Measurements from ENCODE around the gene GRB10. TPM values are rescaled to one million over a fixed set of nuclear protein-coding genes. Genes with fewer than 3 reads are reported as not detected.

The GRB10 gene
- total and polyA plus RNA-seq, 2 donors (not counting 3 experiments of a cell fraction or from before 2014, with no cell fraction given): 43.7 to 240 TPM

DNA sequence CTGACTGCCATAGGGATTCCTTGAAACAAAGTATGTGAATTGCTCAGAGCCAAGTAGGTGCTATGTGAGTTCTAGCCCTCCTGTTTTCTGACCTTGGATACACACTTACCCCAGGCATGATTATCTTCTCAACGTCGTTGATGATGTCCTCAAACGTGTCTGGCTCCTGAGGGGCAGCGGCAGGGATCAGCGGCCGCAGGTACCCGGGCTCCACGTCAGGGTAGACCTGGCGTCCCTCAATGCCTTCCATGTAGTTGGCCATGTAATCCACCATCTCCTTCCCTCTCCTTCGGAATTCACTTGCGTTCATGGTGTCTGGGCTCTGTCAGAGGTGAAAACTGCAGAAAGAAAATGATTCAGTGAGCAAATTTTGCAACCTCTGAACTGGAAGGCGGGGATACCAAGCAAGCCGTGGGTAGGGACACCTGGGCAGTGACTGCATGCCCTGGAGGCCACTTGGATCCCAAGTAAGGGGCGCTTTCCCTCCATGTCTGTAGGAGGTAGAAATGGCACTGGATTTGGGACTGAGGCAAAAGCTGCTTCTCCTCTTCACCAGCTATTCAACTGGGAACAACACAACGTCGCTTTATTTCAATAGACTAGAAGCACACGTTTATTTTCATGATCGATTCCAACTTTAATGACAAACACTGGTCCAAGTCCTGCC, 238.8 kb downstream of the GRB10 start:
- H3K79me2 ChIP-seq (ENCODE audit: control insufficient read depth, insufficient read depth, low read length): no peaks in the 10 kb centered on the region
- ChIA-PET CTCF (interaction anchor here (1.0 kb wide), 1 partner anchor 9 kb away, joined by 3 read pairs; no protein-coding TSS in a partner anchor), POLR2A (no interaction called here)
- H2AFZ ChIP-seq (ENCODE audit: low read depth, low read length): no peak overlapping the region
- no peak for DNase-seq (ENCODE audit: low read depth, low spot score)
- no peaks in the 10 kb centered on the region for H3K4me1 ChIP-seq (ENCODE audit: control insufficient read depth, extremely low read depth, insufficient read depth, low read length)
- FAIRE-seq: no peak
- no peaks in the 10 kb centered on the region for H3K9me3 ChIP-seq (replicated peaks; ENCODE audit: control insufficient read depth, insufficient read depth, low read length)
- H3K4me3 ChIP-seq (replicated peaks in 1 of 3; ENCODE audit: insufficient read depth in 1 of 3, low read depth in 1 of 3, low read length in 3 of 3): no peak overlapping the region
- H4K20me1 ChIP-seq (replicated peaks; ENCODE audit: control insufficient read depth, extremely low read depth, insufficient read depth, low read length): no peaks in the 10 kb centered on the region
- no peak for TF ChIP-seq EZH2 (IDR thresholded peaks at IDR 0.05; ENCODE audit: borderline replicate concordance, low read depth, low read length, severe bottlenecking)
- no peak for TF ChIP-seq POLR2A (IDR thresholded peaks at IDR 0.05; ENCODE audit: low read depth, low read length)
- no peak for TF ChIP-seq POLR2AphosphoS5 (IDR thresholded peaks at IDR 0.05; ENCODE audit: insufficient read depth, low read depth, low read length)
- no peak for TF ChIP-seq MYC (IDR thresholded peaks at IDR 0.05; ENCODE audit: low read depth, low read length)
- no peak for TF ChIP-seq GATA2 (IDR thresholded peaks at IDR 0.05; ENCODE audit: insufficient read depth, insufficient read length, low read depth, low read length)
- no peak overlapping the region for H3K27ac ChIP-seq (ENCODE audit: insufficient read depth, low read depth, low read length)
- H3K4me2 ChIP-seq (ENCODE audit: insufficient read depth, low read length): no peak overlapping the region
- no TSS peak for BruUV-seq (replicated peaks)
- no peaks in the 10 kb centered on the region for H3K36me3 ChIP-seq (ENCODE audit: control insufficient read depth in 2 of 2, extremely low read depth in 1 of 2, insufficient read depth in 2 of 2, low read length in 2 of 2)
- H3K9ac ChIP-seq (replicated peaks; ENCODE audit: extremely low read depth, insufficient read depth, low read length): no peak overlapping the region
- peaks cover 2 to 4% of the 10 kb centered on the region in 2 experiments for H3K27me3 ChIP-seq (ENCODE audit: control insufficient read depth in 2 of 2, insufficient read depth in 2 of 2, low read length in 2 of 2)
- no peaks in the 10 kb centered on the region for H3K9me1 ChIP-seq (replicated peaks; ENCODE audit: control insufficient read depth, extremely low read depth, insufficient read depth, low read length)
- intact Hi-C loops (cut with micrococcal nuclease): no loop called here
- dilution Hi-C loops (cut with MboI; ENCODE audit: extremely low pct_ligation_motif_present, low sequenced_read_pairs): no loop called here

DNA sequence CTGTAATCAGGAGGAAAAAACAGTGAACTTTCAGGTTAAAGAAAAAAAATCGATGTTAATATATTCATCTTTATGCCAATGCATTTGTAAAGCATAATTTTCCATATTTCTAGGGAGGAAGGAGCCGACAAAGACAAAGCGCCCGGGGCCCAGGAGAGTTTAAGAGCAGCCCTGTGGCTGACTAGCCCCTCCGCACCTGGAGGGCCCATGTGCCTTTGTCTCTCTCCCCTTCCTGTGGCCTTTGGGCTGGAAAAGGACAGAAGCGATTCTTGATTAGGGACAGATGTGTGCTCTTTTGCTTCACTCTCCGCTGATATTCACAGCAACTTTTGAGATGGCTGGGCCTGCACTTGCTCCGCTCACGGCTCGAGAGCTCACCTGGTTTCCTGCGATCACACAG, 240.6 kb downstream of the GRB10 start:
- ChIA-PET CTCF (interaction anchor here (0.7 kb wide), 1 partner anchor 165 kb away, joined by 3 read pairs; no protein-coding TSS in a partner anchor), POLR2A (no interaction called here)
- Histone ChIP-seq H3K27me3 (ENCODE audit: control insufficient read depth in 2 of 2, insufficient read depth in 2 of 2, low read length in 2 of 2) (peaks cover 0 to 4% of the 10 kb centered on the region in 2 experiments), H3K27ac (ENCODE audit: insufficient read depth, low read depth, low read length) (no peak overlapping the region), H3K9me1 (replicated peaks; ENCODE audit: control insufficient read depth, extremely low read depth, insufficient read depth, low read length) (no peaks in the 10 kb centered on the region), H3K9ac (replicated peaks; ENCODE audit: extremely low read depth, insufficient read depth, low read length) (no peak overlapping the region), H3K4me1 (ENCODE audit: control insufficient read depth, extremely low read depth, insufficient read depth, low read length) (no peaks in the 10 kb centered on the region), H2AFZ (ENCODE audit: low read depth, low read length) (no peak overlapping the region), H3K79me2 (ENCODE audit: control insufficient read depth, insufficient read depth, low read length) (no peaks in the 10 kb centered on the region), H3K9me3 (replicated peaks; ENCODE audit: control insufficient read depth, insufficient read depth, low read length) (no peaks in the 10 kb centered on the region), H3K36me3 (ENCODE audit: control insufficient read depth in 2 of 2, extremely low read depth in 1 of 2, insufficient read depth in 2 of 2, low read length in 2 of 2) (no peaks in the 10 kb centered on the region), H3K4me2 (ENCODE audit: insufficient read depth, low read length) (no peak overlapping the region), H3K4me3 (replicated peaks in 1 of 3; ENCODE audit: insufficient read depth in 1 of 3, low read depth in 1 of 3, low read length in 3 of 3) (no peak overlapping the region), H4K20me1 (replicated peaks; ENCODE audit: control insufficient read depth, extremely low read depth, insufficient read depth, low read length) (no peaks in the 10 kb centered on the region)
- TF ChIP-seq, protein P1, sequence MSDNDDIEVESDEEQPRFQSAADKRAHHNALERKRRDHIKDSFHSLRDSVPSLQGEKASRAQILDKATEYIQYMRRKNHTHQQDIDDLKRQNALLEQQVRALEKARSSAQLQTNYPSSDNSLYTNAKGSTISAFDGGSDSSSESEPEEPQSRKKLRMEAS (IDR thresholded peaks at IDR 0.05; ENCODE audit: insufficient read depth, insufficient read length): no peak
- TF ChIP-seq POLR2A (IDR thresholded peaks at IDR 0.05; ENCODE audit: low read depth, low read length) (no peak), FOS (IDR thresholded peaks at IDR 0.05; ENCODE audit: borderline replicate concordance, insufficient read depth, low read length) (no peak), GATA2 (IDR thresholded peaks at IDR 0.05; ENCODE audit: insufficient read depth, insufficient read length, low read depth, low read length) (no peak), POLR2AphosphoS5 (IDR thresholded peaks at IDR 0.05; ENCODE audit: insufficient read depth, low read depth, low read length) (no peak), EZH2 (IDR thresholded peaks at IDR 0.05; ENCODE audit: borderline replicate concordance, low read depth, low read length, severe bottlenecking) (no peak), JUN (IDR thresholded peaks at IDR 0.05; ENCODE audit: borderline replicate concordance, insufficient read depth, insufficient read length, low read depth) (no peak), MYC (IDR thresholded peaks at IDR 0.05; ENCODE audit: low read depth, low read length) (no peak)
- TF ChIP-seq, protein P2, sequence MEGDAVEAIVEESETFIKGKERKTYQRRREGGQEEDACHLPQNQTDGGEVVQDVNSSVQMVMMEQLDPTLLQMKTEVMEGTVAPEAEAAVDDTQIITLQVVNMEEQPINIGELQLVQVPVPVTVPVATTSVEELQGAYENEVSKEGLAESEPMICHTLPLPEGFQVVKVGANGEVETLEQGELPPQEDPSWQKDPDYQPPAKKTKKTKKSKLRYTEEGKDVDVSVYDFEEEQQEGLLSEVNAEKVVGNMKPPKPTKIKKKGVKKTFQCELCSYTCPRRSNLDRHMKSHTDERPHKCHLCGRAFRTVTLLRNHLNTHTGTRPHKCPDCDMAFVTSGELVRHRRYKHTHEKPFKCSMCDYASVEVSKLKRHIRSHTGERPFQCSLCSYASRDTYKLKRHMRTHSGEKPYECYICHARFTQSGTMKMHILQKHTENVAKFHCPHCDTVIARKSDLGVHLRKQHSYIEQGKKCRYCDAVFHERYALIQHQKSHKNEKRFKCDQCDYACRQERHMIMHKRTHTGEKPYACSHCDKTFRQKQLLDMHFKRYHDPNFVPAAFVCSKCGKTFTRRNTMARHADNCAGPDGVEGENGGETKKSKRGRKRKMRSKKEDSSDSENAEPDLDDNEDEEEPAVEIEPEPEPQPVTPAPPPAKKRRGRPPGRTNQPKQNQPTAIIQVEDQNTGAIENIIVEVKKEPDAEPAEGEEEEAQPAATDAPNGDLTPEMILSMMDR (IDR thresholded peaks at IDR 0.05; ENCODE audit: extremely low read depth in 1 of 2, insufficient read depth in 1 of 2, low read depth in 1 of 2, low read length in 2 of 2): no peak
- FAIRE-seq: no peak
- intact Hi-C loops (cut with micrococcal nuclease): no loop called here
- DNase-seq (ENCODE audit: low read depth, low spot score): no peak
- no TSS peak for BruUV-seq (replicated peaks)
- dilution Hi-C loops (cut with MboI; ENCODE audit: extremely low pct_ligation_motif_present, low sequenced_read_pairs): no loop called here

Measured in endothelial cell of umbilical vein (primary cell).